HEK293 (cell line): ENCODE data around the gene CC2D1A.

Source experiments
- CTCF ChIA-PET: fragments of 350-600 bp; formaldehyde crosslinking; extraction: SDS; loops from one replicate; lab custom pipeline; 2021; ENCODE audit warnings: antibody characterized with exemption; lab: Yijun Ruan, JAX
- POLR2A ChIA-PET: fragments of 300-600 bp; formaldehyde crosslinking; extraction: SDS; loops from one replicate; lab custom pipeline; 2020; ENCODE audit warnings: antibody characterized with exemption, inconsistent platforms; lab: Yijun Ruan, JAX
- H3K27ac ChIP-seq: fragments of 200-500 bp; sonication (Bioruptor generic); 2 replicates; pipeline ENCODE4 v1.5.1; 2014; ENCODE audit warnings: low read depth, low read length, control low read depth, inconsistent platforms; ENCODE audit errors: extremely low read depth
- H3K36me3 ChIP-seq, 2 experiments: fragments of 200-500 bp in 1 of 2; sonication (Bioruptor generic) in 1 of 2; 1 replicate in 1 of 2; 2 replicates in 1 of 2; pipeline ENCODE4 v1.5.1; 2014 to 2017; ENCODE audit warnings: inconsistent platforms in 2 of 2, low read length in 2 of 2; ENCODE audit not compliant: control insufficient read depth in 2 of 2, insufficient read depth in 1 of 2
- H3K4me1 ChIP-seq: fragments of 200-500 bp; sonication (Bioruptor generic); 2 replicates; pipeline ENCODE4 v1.5.1; 2014; ENCODE audit warnings: mild to moderate bottlenecking, low read length, inconsistent platforms; ENCODE audit not compliant: control insufficient read depth, insufficient read depth
- H3K4me3 ChIP-seq: 2 replicates; pipeline ENCODE4 v1.5.1; 2011; ENCODE audit warnings: low read depth, mild to moderate bottlenecking, control low read depth, low read length, moderate library complexity
- H3K9me3 ChIP-seq: fragments of 200-500 bp; sonication (Bioruptor generic); 2 replicates; pipeline ENCODE4 v1.5.1; 2014; ENCODE audit warnings: low read depth, low read length, inconsistent platforms; ENCODE audit not compliant: control insufficient read depth, insufficient read depth
- KLF10 ChIP-seq: fragments of 450-650 bp; IDR thresholded peaks from 2 replicates; pipeline ENCODE4 v1.5.1; 2018; ENCODE audit warnings: missing biosample characterization, mild to moderate bottlenecking, missing genetic modification characterization
- KLF17 ChIP-seq: fragments of 450-650 bp; formaldehyde crosslinking; IDR thresholded peaks from 2 replicates; pipeline ENCODE4 v1.5.1; 2016; ENCODE audit warnings: missing biosample characterization, missing genetic modification characterization
- OSR2 ChIP-seq: fragments of 450-650 bp; formaldehyde crosslinking; IDR thresholded peaks from 2 replicates; pipeline ENCODE4 v1.5.1; 2016; ENCODE audit warnings: missing biosample characterization, missing genetic modification characterization
- PRDM10 ChIP-seq: fragments of 450-650 bp; formaldehyde crosslinking; IDR thresholded peaks from 2 replicates; pipeline ENCODE4 v1.5.1; 2016; ENCODE audit warnings: missing biosample characterization, missing genetic modification characterization
- SP2 ChIP-seq: fragments of 450-650 bp; formaldehyde crosslinking; IDR thresholded peaks from 2 replicates; pipeline ENCODE4 v1.5.1; 2016; ENCODE audit warnings: missing biosample characterization, missing genetic modification characterization
- ZBTB7A ChIP-seq: fragments of 450-650 bp; formaldehyde crosslinking; IDR thresholded peaks from 2 replicates; pipeline ENCODE4 v1.5.1; 2016; ENCODE audit warnings: low read depth, missing biosample characterization, missing genetic modification characterization
- ZFP69B ChIP-seq: fragments of 450-650 bp; formaldehyde crosslinking; IDR thresholded peaks from 2 replicates; pipeline ENCODE4 v1.5.1; 2016; ENCODE audit warnings: missing biosample characterization, missing genetic modification characterization
- ZNF24 ChIP-seq: fragments of 450-650 bp; formaldehyde crosslinking; IDR thresholded peaks from 2 replicates; pipeline ENCODE4 v1.5.1; 2016; ENCODE audit warnings: missing biosample characterization, missing genetic modification characterization
- ZNF513 ChIP-seq: fragments of 450-650 bp; IDR thresholded peaks from 2 replicates; pipeline ENCODE4 v1.5.1; 2018; ENCODE audit warnings: missing biosample characterization, missing genetic modification characterization
- ZNF600 ChIP-seq: fragments of 450-650 bp; formaldehyde crosslinking; IDR thresholded peaks from 2 replicates; pipeline ENCODE4 v1.5.1; 2016; ENCODE audit warnings: missing biosample characterization, missing genetic modification characterization
- ZNF664 ChIP-seq: fragments of 450-650 bp; formaldehyde crosslinking; IDR thresholded peaks from 2 replicates; pipeline ENCODE4 v1.5.1; 2016; ENCODE audit warnings: missing biosample characterization, missing genetic modification characterization
- ZNF692 ChIP-seq: fragments of 450-650 bp; formaldehyde crosslinking; IDR thresholded peaks from 2 replicates; pipeline ENCODE4 v1.5.1; 2016; ENCODE audit warnings: missing biosample characterization, missing genetic modification characterization
- TF ChIP-seq, protein P1 (sequence below): fragments of 450-650 bp; formaldehyde crosslinking; IDR thresholded peaks from 2 replicates; pipeline ENCODE4 v1.5.1; 2016; ENCODE audit warnings: missing biosample characterization, missing genetic modification characterization
- TF ChIP-seq, protein P2 (sequence below): fragments of 450-650 bp; formaldehyde crosslinking; IDR thresholded peaks from 2 replicates; pipeline ENCODE4 v1.5.1; 2016; ENCODE audit warnings: missing biosample characterization, missing genetic modification characterization

Gene CC2D1A

DNA sequence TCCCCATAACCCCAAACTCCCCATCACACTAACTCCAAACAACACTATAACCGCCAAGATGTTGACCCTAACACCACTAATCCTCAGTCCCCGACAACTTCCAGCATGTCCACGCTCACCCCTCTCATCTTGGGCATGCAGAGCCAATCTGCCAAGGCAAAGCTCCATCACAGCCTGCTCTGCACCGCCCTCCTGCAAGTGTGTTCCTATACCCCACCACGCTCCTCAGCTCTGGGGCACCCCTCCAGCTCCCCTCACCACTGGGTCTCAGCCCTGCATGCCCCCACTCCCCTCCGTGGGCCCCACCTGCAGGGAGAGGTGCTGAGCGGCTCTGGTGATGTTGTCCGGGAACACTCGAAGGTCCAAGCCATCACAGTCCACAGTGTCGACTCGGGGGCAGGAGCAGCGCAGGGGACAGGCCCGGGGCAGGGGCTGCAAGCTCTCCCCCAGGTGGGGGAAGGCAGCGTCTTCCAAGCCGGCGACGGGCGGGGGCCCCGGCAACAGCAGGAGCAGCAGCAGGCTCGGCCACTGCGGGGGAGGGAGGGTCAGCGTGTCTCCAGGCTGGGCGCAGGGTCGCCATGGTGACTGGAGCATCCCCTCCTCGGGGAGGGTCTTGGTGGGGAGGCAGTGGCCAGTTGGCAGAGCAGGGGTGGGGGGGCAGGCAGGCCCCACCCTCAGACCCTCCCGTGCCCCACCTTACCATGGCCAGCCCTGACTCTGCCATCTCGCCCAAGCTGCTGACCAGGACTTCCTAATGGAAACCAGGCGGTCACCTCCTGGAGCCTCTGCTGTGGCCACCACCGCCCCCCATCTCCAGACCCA lies 31.7 kb downstream of the CC2D1A start:
- Histone ChIP-seq H3K9me3 (no peaks in the 10 kb centered on the region), H3K4me3 (no peak overlapping the region), H3K36me3 (no peaks in the 10 kb centered on the region; a peak in 1 of 3 replicates), H3K27ac (no peak overlapping the region), H3K4me1 (no peaks in the 10 kb centered on the region)
- POLR2A ChIA-PET, result interaction anchor here (0.6 to 1.1 kb wide), 2 partner anchors 17 to 37 kb away, joined by 3 to 5 read pairs; no protein-coding TSS in a partner anchor
- CTCF ChIA-PET, result interaction anchor here (0.6 kb wide), 1 partner anchor 17 kb away, joined by 4 read pairs; no protein-coding TSS in a partner anchor
- TF ChIP-seq KLF17 (tag by site-specific recombination) (peak; percentile 43; the same call in 1 of the 2 replicates), ZNF664 (tag by site-specific recombination) (no peak), ZNF24 (tag by site-specific recombination) (no peak), ZFP69B (tag by site-specific recombination) (peak; percentile 72), KLF10 (no peak), ZNF600 (tag by site-specific recombination) (peak; percentile 98), SP2 (tag by site-specific recombination) (peak; percentile 22; the same call in 1 of the 2 replicates), ZBTB7A (tag by site-specific recombination) (0 out of 2 replicates have a peak, but pooled peaks have one; percentile 23), ZNF692 (tag by site-specific recombination) (peak; percentile 74)
- TF ChIP-seq, protein P1, sequence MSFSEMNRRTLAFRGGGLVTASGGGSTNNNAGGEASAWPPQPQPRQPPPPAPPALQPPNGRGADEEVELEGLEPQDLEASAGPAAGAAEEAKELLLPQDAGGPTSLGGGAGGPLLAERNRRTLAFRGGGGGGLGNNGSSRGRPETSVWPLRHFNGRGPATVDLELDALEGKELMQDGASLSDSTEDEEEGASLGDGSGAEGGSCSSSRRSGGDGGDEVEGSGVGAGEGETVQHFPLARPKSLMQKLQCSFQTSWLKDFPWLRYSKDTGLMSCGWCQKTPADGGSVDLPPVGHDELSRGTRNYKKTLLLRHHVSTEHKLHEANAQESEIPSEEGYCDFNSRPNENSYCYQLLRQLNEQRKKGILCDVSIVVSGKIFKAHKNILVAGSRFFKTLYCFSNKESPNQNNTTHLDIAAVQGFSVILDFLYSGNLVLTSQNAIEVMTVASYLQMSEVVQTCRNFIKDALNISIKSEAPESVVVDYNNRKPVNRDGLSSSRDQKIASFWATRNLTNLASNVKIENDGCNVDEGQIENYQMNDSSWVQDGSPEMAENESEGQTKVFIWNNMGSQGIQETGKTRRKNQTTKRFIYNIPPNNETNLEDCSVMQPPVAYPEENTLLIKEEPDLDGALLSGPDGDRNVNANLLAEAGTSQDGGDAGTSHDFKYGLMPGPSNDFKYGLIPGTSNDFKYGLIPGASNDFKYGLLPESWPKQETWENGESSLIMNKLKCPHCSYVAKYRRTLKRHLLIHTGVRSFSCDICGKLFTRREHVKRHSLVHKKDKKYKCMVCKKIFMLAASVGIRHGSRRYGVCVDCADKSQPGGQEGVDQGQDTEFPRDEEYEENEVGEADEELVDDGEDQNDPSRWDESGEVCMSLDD (tag by site-specific recombination), result peak; percentile 79; the same call in 1 of the 2 replicates
- TF ChIP-seq, protein P2, sequence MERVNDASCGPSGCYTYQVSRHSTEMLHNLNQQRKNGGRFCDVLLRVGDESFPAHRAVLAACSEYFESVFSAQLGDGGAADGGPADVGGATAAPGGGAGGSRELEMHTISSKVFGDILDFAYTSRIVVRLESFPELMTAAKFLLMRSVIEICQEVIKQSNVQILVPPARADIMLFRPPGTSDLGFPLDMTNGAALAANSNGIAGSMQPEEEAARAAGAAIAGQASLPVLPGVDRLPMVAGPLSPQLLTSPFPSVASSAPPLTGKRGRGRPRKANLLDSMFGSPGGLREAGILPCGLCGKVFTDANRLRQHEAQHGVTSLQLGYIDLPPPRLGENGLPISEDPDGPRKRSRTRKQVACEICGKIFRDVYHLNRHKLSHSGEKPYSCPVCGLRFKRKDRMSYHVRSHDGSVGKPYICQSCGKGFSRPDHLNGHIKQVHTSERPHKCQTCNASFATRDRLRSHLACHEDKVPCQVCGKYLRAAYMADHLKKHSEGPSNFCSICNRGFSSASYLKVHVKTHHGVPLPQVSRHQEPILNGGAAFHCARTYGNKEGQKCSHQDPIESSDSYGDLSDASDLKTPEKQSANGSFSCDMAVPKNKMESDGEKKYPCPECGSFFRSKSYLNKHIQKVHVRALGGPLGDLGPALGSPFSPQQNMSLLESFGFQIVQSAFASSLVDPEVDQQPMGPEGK (tag by site-specific recombination), result 0 out of 2 replicates have a peak, but pooled peaks have one; percentile 28
- TF ChIP-seq, all 188 proteins: peak for 8

GRCh38 chr19:13938301-13939064 lies 32.5 kb downstream of the CC2D1A start, which contains the start of gene PODNL1:
Gene PODNL1 (minus strand): TSS chr19:13938417. CDS start chr19:13938181, 236 bp downstream.
- 0 out of 2 replicates have a peak, but pooled peaks have one; percentile 50 for TF ChIP-seq PRDM10 (tag by site-specific recombination)
- TF ChIP-seq, protein P1 (tag by site-specific recombination), result no peak
- TF ChIP-seq SP2 (tag by site-specific recombination), result no peak
- no peak for TF ChIP-seq ZNF513 (tag by site-specific recombination)
- no peak for TF ChIP-seq OSR2
- TF ChIP-seq, all 188 proteins: peak for 1
- Histone ChIP-seq H3K27ac (no peak within 1 kb of the TSS), H3K36me3 (no peaks in the 10 kb centered on the region; a peak in 1 of 3 replicates), H3K4me3 (no peak within 1 kb of the TSS), H3K9me3 (no peaks in the 10 kb centered on the region), H3K4me1 (no peaks in the 10 kb centered on the region)
- POLR2A ChIA-PET, result interaction anchor here (1.1 kb wide), 1 partner anchor 17 kb away, joined by 5 read pairs; no protein-coding TSS in a partner anchor
- CTCF ChIA-PET, result interaction anchor here (0.6 to 0.8 kb wide), 3 partner anchors 35 to 232 kb away, joined by 3 to 4 read pairs (median 3); partner anchors contain the start of gene ASF1B
